ENCODE results near the gene SERPINA9.
A peak's percentile ranks its signal among the peaks of the same experiment; 100 is the strongest.

Gene SERPINA9

GRCh38 chr14:94498215-94498614 is 22.2 kb upstream of the SERPINA9 start:
- Histone ChIP-seq H3K4me1 (no peaks in the 10 kb centered on the region), H3K4me3 (ENCODE audit: low read depth, low read length) (no peak overlapping the region), H3K36me3 (no peaks in the 10 kb centered on the region), H3K27me3 (no peaks in the 10 kb centered on the region), H3K9me3 (no peaks in the 10 kb centered on the region)
- TF ChIP-seq, protein P1, sequence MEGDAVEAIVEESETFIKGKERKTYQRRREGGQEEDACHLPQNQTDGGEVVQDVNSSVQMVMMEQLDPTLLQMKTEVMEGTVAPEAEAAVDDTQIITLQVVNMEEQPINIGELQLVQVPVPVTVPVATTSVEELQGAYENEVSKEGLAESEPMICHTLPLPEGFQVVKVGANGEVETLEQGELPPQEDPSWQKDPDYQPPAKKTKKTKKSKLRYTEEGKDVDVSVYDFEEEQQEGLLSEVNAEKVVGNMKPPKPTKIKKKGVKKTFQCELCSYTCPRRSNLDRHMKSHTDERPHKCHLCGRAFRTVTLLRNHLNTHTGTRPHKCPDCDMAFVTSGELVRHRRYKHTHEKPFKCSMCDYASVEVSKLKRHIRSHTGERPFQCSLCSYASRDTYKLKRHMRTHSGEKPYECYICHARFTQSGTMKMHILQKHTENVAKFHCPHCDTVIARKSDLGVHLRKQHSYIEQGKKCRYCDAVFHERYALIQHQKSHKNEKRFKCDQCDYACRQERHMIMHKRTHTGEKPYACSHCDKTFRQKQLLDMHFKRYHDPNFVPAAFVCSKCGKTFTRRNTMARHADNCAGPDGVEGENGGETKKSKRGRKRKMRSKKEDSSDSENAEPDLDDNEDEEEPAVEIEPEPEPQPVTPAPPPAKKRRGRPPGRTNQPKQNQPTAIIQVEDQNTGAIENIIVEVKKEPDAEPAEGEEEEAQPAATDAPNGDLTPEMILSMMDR (IDR thresholded peaks at IDR 0.05; ENCODE audit: low read depth, low read length) = no peak
- no peak for DNase-seq

- TF ChIP-seq, protein P1 (IDR thresholded peaks at IDR 0.05; ENCODE audit: low read depth, low read length) = no peak
Measured at GRCh38 chr14:94494085-94494484, 18.1 kb upstream of the SERPINA9 start.

DNA sequence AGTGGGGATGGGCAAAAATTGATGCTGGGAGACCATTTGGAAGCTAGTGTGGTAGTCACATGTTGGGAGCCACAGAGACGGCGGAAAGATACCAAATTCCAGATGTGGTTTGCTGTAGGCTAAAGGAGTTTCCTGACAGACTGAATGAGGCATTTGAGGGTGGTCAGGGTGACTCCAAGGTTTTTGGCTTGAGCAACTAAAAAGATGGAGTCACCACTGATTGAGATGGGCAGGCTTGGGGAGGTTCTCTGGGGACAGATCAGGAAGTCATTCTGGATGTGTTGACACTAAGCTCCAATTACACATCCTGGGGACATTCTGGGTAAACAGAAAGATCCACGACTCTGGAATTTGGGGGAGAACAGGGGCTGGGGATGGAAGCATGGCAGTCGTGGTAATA is 15.5 kb upstream of the SERPINA9 start:
- Histone ChIP-seq H3K27me3 (peaks cover 21% of the 10 kb centered on the region), H3K4me1 (no peaks in the 10 kb centered on the region), H3K4me3 (ENCODE audit: low read depth, low read length) (no peak overlapping the region), H3K9me3 (no peaks in the 10 kb centered on the region), H3K36me3 (no peaks in the 10 kb centered on the region)
- DNase-seq = no peak
- TF ChIP-seq, protein P1 (IDR thresholded peaks at IDR 0.05; ENCODE audit: low read depth, low read length) = no peak

More at GRCh38 chr14:94494085-94494484, 18.1 kb upstream of the SERPINA9 start:
- no peak overlapping the region for H3K4me3 ChIP-seq (ENCODE audit: low read depth, low read length)
- H3K36me3 ChIP-seq = no peaks in the 10 kb centered on the region
- no peak for DNase-seq
- peaks cover 4% of the 10 kb centered on the region for H3K27me3 ChIP-seq
- H3K9me3 ChIP-seq = no peaks in the 10 kb centered on the region
- no peaks in the 10 kb centered on the region for H3K4me1 ChIP-seq

GRCh38 chr14:94489336-94489735 is 13.3 kb upstream of the SERPINA9 start:
- Histone ChIP-seq H3K36me3 (no peaks in the 10 kb centered on the region), H3K27me3 (peaks cover 23% of the 10 kb centered on the region), H3K4me1 (no peaks in the 10 kb centered on the region), H3K9me3 (no peaks in the 10 kb centered on the region), H3K4me3 (ENCODE audit: low read depth, low read length) (no peak overlapping the region)
- TF ChIP-seq, protein P1 (IDR thresholded peaks at IDR 0.05; ENCODE audit: low read depth, low read length) = no peak
- DNase-seq = no peak

- Histone ChIP-seq H3K4me3 (ENCODE audit: low read depth, low read length) (no peak overlapping the region), H3K4me1 (no peaks in the 10 kb centered on the region), H3K9me3 (no peaks in the 10 kb centered on the region), H3K36me3 (no peaks in the 10 kb centered on the region), H3K27me3 (peaks cover 23% of the 10 kb centered on the region)
- DNase-seq = no peak
- TF ChIP-seq, protein P1 (IDR thresholded peaks at IDR 0.05; ENCODE audit: low read depth, low read length) = no peak
Measured at GRCh38 chr14:94486883-94487282, 10.9 kb upstream of the SERPINA9 start.

DNA sequence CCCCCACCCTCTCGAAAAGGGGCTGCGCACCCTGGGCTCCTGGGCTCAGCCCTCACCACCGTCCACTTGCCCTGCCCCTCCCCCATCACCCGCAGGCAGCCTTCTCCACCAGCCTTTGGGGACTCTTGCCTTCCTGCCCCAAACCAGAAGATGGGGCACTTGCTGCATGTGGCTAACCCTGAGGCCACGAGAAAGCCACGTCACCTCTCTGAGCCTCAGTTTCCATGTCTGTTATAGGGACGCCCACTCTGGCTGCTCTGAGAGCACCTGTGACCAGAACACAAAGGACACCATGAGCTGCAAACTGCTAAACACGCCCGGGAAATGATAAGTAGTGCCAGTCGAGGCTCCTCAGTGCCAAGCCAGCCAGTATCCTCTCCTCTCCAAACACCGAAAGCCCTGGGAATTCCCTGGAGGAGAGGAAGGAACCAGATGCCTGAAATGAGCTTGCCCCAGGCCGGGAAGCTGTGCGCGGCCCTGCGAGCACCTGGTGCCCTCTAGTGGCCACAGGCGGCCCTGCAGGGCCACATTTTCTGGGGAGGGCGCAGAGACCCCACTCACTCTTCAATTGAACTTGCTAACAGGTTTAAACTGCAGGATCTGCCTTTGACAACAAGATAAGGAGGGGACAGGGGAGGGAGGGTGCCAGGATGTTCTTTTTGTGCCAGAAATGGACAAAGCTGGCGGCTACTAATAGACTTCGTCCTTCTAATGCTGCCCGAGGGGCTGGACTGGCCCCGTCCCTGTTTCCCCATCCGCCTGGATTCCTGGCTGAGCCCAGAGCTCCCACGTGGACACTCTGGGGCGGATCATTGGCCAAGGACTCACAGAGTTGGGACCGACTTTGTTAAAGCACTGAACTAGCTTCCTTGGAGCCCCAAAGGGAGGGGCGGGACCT is 10.2 kb upstream of the SERPINA9 start:
- Histone ChIP-seq H3K36me3 (no peaks in the 10 kb centered on the region), H3K4me3 (ENCODE audit: low read depth, low read length) (no peak overlapping the region), H3K4me1 (no peaks in the 10 kb centered on the region), H3K27me3 (peaks cover 19% of the 10 kb centered on the region), H3K9me3 (no peaks in the 10 kb centered on the region)
- DNase-seq = peak; percentile 76
- TF ChIP-seq, protein P1 (IDR thresholded peaks at IDR 0.05; ENCODE audit: low read depth, low read length) = peak; percentile 99
